Keratinocyte (primary cell): ENCODE measurements around the gene SMARCAL1. TPM values are rescaled to one million over a fixed set of nuclear protein-coding genes. Genes with fewer than 3 reads are reported as not detected.

ENCODE experiments used
- DNase-seq: peaks from one replicate; pipeline ENCODE4 v3.0.0-alpha.2; 2011; ENCODE audit warnings: low read depth, missing footprints, low spot score
- FAIRE-seq: peaks from 2 replicates; lab custom pipeline; 2011; peaks lifted over from hg19 to GRCh38; lab: Jason Lieb, UNC
- H2AFZ ChIP-seq: 2 replicates; pipeline ENCODE4 v1.6.0; 2012; ENCODE audit warnings: low read length, control low read depth, inconsistent platforms; ENCODE audit not compliant: control insufficient read depth
- H3K27ac ChIP-seq: 2 replicates; pipeline ENCODE4 v1.5.1; 2011; ENCODE audit warnings: low read length; ENCODE audit not compliant: control insufficient read depth, insufficient read depth
- H3K27me3 ChIP-seq: 3 replicates; pipeline ENCODE4 v1.6.0; 2011; ENCODE audit warnings: low read length; ENCODE audit not compliant: control insufficient read depth, insufficient read depth; ENCODE audit errors: extremely low read depth
- H3K36me3 ChIP-seq, 2 experiments: 2 replicates in 1 of 2; 3 replicates in 1 of 2; pipeline ENCODE4 v1.5.1; 2011; ENCODE audit warnings: low read length in 2 of 2, mild to moderate bottlenecking in 1 of 2; ENCODE audit not compliant: control insufficient read depth in 2 of 2, insufficient read depth in 2 of 2; ENCODE audit errors: extremely low read depth in 1 of 2
- H3K4me1 ChIP-seq: 3 replicates; pipeline ENCODE4 v1.5.1; 2011; ENCODE audit warnings: low read length; ENCODE audit not compliant: control insufficient read depth, insufficient read depth; ENCODE audit errors: extremely low read depth
- H3K4me2 ChIP-seq: 3 replicates; pipeline ENCODE4 v1.6.0; 2011; ENCODE audit warnings: low read depth, low read length; ENCODE audit not compliant: control insufficient read depth, insufficient read depth; ENCODE audit errors: extremely low read depth
- H3K4me3 ChIP-seq, 3 experiments: fragments of 200-600 bp in 1 of 3; sonication (generic) in 1 of 3; 2 replicates in 2 of 3; 3 replicates in 1 of 3; pipeline ENCODE4 v1.5.1; 2011 to 2016; ENCODE audit warnings: low read length in 3 of 3, mild to moderate bottlenecking in 3 of 3, control low read depth in 2 of 3, inconsistent platforms in 1 of 3, low read depth in 1 of 3, mixed read lengths in 1 of 3, mixed run types in 1 of 3, moderate library complexity in 1 of 3; ENCODE audit not compliant: control insufficient read depth in 2 of 3, insufficient read depth in 2 of 3; ENCODE audit errors: extremely low read depth in 1 of 3
- H3K79me2 ChIP-seq: 2 replicates; pipeline ENCODE4 v1.6.0; 2012; ENCODE audit warnings: low read length; ENCODE audit not compliant: control insufficient read depth, insufficient read depth
- H3K9ac ChIP-seq: 3 replicates; pipeline ENCODE4 v1.6.0; 2011; ENCODE audit warnings: low read length; ENCODE audit not compliant: control insufficient read depth, insufficient read depth; ENCODE audit errors: extremely low read depth
- H3K9me1 ChIP-seq: 3 replicates; pipeline ENCODE4 v1.6.0; 2011; ENCODE audit warnings: low read length; ENCODE audit not compliant: control insufficient read depth, insufficient read depth; ENCODE audit errors: extremely low read depth
- H3K9me3 ChIP-seq: 2 replicates; pipeline ENCODE4 v1.5.1; 2012; ENCODE audit warnings: low read depth, low read length; ENCODE audit not compliant: control insufficient read depth
- H4K20me1 ChIP-seq: 3 replicates; pipeline ENCODE4 v1.6.0; 2011; ENCODE audit warnings: low read length; ENCODE audit not compliant: control insufficient read depth, insufficient read depth; ENCODE audit errors: extremely low read depth
- EZH2 ChIP-seq: IDR thresholded peaks from one replicate; pipeline ENCODE4 v1.6.1; 2012; ENCODE audit warnings: inconsistent platforms, mild to moderate bottlenecking, low read length, moderate library complexity
- dilution Hi-C: fragments of 300-500 bp; cut with MboI; formaldehyde crosslinking; loops from one replicate; pipeline ENCODE4 v1.7.0; 2020; ENCODE audit warnings: low sequenced_read_pairs; ENCODE audit not compliant: extremely low pct_ligation_motif_present
- polyA plus RNA-seq, 5 experiments: library from polyadenylated mRNA; depleted of rRNA in 3 of 5; stranded (reverse) in 3 of 5; stranded (forward) in 1 of 5; unstranded in 1 of 5; fragments of >200 nt; gene quantifications; 1 replicate in 1 of 5; 2 replicates in 3 of 5; 3 replicates in 1 of 5; pipeline versions ENCODE4 v1.2.1 to v1.2.3, GENCODE V29; 2011 to 2012; ENCODE audit warnings: missing spikeins in 2 of 5, low read depth in 1 of 5, low replicate concordance in 1 of 5
- TF ChIP-seq, protein P1 (sequence below), 3 experiments: IDR thresholded peaks in 1 of 3; conservative IDR thresholded peaks in 1 of 3; optimal IDR thresholded peaks in 1 of 3; 2 replicates in 2 of 3; 3 replicates in 1 of 3; pipeline versions ENCODE3 to v1.5.1; 2011; ENCODE audit warnings: low read length in 3 of 3, mild to moderate bottlenecking in 3 of 3, moderate library complexity in 2 of 3, control low read depth in 1 of 3, inconsistent platforms in 1 of 3; ENCODE audit not compliant: insufficient read depth in 2 of 3; ENCODE audit errors: extremely low read depth in 1 of 3

SMARCAL1 gene
- polyA plus RNA-seq, 1 donor (not counting 4 experiments of a cell fraction or from before 2014, with no cell fraction given): 26.3 TPM

GRCh38 chr2:216478151-216478550 is 65.9 kb downstream of the SMARCAL1 start:
- H2AFZ ChIP-seq: no peak overlapping the region
- peak overlapping the region; percentile 45 for H3K4me2 ChIP-seq
- peaks cover 18% of the 10 kb centered on the region for H3K4me1 ChIP-seq
- dilution Hi-C loops: no loop called here
- H3K9me1 ChIP-seq: no peaks in the 10 kb centered on the region
- H3K27ac ChIP-seq: peak overlapping the region; percentile 39
- no peaks in the 10 kb centered on the region for H4K20me1 ChIP-seq
- no peak overlapping the region for H3K9ac ChIP-seq
- no peaks in the 10 kb centered on the region for H3K9me3 ChIP-seq
- H3K36me3 ChIP-seq: peaks cover 13 to 20% of the 10 kb centered on the region in 2 experiments
- TF ChIP-seq, protein P1, sequence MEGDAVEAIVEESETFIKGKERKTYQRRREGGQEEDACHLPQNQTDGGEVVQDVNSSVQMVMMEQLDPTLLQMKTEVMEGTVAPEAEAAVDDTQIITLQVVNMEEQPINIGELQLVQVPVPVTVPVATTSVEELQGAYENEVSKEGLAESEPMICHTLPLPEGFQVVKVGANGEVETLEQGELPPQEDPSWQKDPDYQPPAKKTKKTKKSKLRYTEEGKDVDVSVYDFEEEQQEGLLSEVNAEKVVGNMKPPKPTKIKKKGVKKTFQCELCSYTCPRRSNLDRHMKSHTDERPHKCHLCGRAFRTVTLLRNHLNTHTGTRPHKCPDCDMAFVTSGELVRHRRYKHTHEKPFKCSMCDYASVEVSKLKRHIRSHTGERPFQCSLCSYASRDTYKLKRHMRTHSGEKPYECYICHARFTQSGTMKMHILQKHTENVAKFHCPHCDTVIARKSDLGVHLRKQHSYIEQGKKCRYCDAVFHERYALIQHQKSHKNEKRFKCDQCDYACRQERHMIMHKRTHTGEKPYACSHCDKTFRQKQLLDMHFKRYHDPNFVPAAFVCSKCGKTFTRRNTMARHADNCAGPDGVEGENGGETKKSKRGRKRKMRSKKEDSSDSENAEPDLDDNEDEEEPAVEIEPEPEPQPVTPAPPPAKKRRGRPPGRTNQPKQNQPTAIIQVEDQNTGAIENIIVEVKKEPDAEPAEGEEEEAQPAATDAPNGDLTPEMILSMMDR (optimal IDR thresholded peaks at IDR 0.05 in 1 of 3, IDR thresholded peaks at IDR 0.05 in 1 of 3, conservative IDR thresholded peaks at IDR 0.05 in 1 of 3; ENCODE audit: extremely low read depth in 1 of 3, insufficient read depth in 2 of 3, low read length in 3 of 3): no peak
- TF ChIP-seq EZH2: no peak
- H3K4me3 ChIP-seq: no peak overlapping the region
- H3K79me2 ChIP-seq: no peaks in the 10 kb centered on the region
- DNase-seq (peak; percentile 48), FAIRE-seq (peak; percentile 98)
- no peaks in the 10 kb centered on the region for H3K27me3 ChIP-seq

DNA sequence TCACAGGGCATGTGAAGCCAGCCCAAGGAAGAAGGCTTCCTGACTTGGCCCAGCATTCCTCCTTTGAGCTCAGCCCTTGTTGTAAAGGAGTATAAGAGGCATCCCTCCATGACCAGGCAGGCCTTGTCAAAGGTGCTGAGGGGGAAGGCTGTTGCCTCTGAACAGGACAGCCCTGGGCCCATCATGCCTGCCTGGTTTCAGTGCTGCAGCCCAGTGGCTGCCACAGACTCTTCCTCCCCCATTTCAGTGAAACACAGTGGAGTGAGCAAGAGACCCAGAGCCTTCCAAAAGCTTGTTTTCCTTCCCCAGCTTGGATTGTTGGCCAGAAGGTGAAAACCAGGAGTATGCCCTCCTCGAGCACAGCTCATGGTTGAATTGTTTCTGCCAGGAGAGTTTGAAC is 66.5 kb downstream of the SMARCAL1 start:
- H3K4me3 ChIP-seq: no peak overlapping the region
- H3K4me1 ChIP-seq: peaks cover 18% of the 10 kb centered on the region
- no peaks in the 10 kb centered on the region for H3K9me1 ChIP-seq
- DNase-seq (no peak), FAIRE-seq (no peak)
- H3K79me2 ChIP-seq: no peaks in the 10 kb centered on the region
- dilution Hi-C loops: no loop called here
- H3K4me2 ChIP-seq: peak overlapping the region; percentile 45
- H4K20me1 ChIP-seq: no peaks in the 10 kb centered on the region
- no peak overlapping the region for H3K9ac ChIP-seq
- H3K36me3 ChIP-seq: peaks cover 13 to 20% of the 10 kb centered on the region in 2 experiments
- no peaks in the 10 kb centered on the region for H3K27me3 ChIP-seq
- TF ChIP-seq, protein P1 (optimal IDR thresholded peaks at IDR 0.05 in 1 of 3, IDR thresholded peaks at IDR 0.05 in 1 of 3, conservative IDR thresholded peaks at IDR 0.05 in 1 of 3; ENCODE audit: extremely low read depth in 1 of 3, insufficient read depth in 2 of 3, low read length in 3 of 3): no peak
- no peak for TF ChIP-seq EZH2
- peak overlapping the region; percentile 42 for H3K27ac ChIP-seq
- H3K9me3 ChIP-seq: no peaks in the 10 kb centered on the region
- H2AFZ ChIP-seq: no peak overlapping the region
